ENCODE results near the gene TCHHL1. TPM values are rescaled to one million over a fixed set of nuclear protein-coding genes. Genes with fewer than 3 reads are reported as not detected.

The TCHHL1 gene
- total and polyA plus RNA-seq, 9 of the 15 experiments (the other 6 are each of a cell fraction or from before 2014, with no cell fraction given), result not detected

GRCh38 chr1:152047730-152048415, 41.0 kb downstream of the TCHHL1 start (continued):
- no peak for TF ChIP-seq KAT8 (IDR thresholded peaks at IDR 0.05; ENCODE audit: low read depth)
- TF ChIP-seq CCNT2 (IDR thresholded peaks at IDR 0.05; ENCODE audit: borderline replicate concordance, extremely low read depth, insufficient read length, low read depth, low read length), result peak; percentile 75
- peak; percentile 23; the same call in 1 of the 2 replicates for TF ChIP-seq RB1 (IDR thresholded peaks at IDR 0.05; ENCODE audit: low read depth)
- no peak for TF ChIP-seq ZHX1 (conservative IDR thresholded peaks at IDR 0.05; ENCODE audit: low read length)
- TF ChIP-seq ZNF436 (CRISPR knock-in tag; IDR thresholded peaks at IDR 0.05), result no peak
- peak; percentile 76; the same call in 1 of the 2 replicates for TF ChIP-seq LCOR (CRISPR knock-in tag; IDR thresholded peaks at IDR 0.05)
- TF ChIP-seq CTCF (IDR thresholded peaks at IDR 0.05 in 2 of 3, conservative IDR thresholded peaks at IDR 0.05 in 1 of 3; ENCODE audit: insufficient read depth in 2 of 3, low read depth in 1 of 3, low read length in 3 of 3), result peak; percentile 73 to 88 (median 76)
- no peak; the same call in 1 of the 2 replicates for TF ChIP-seq HDAC2 (IDR thresholded peaks at IDR 0.05)
- TF ChIP-seq NR2C2 (CRISPR knock-in tag; IDR thresholded peaks at IDR 0.05), result no peak
- peak; percentile 63 for TF ChIP-seq NR2C2 (tag; IDR thresholded peaks at IDR 0.05)
- TF ChIP-seq POLR2H (tag; IDR thresholded peaks at IDR 0.05; ENCODE audit: low read depth), result peak; percentile 89
- TF ChIP-seq ZNF41 (CRISPR knock-in tag; conservative IDR thresholded peaks at IDR 0.05), result no peak
- TF ChIP-seq JUND (IDR thresholded peaks at IDR 0.05; ENCODE audit: borderline replicate concordance, low read depth, low read length), result peak; percentile 99
- peak; percentile 99 for TF ChIP-seq JUND (tag; IDR thresholded peaks at IDR 0.05; ENCODE audit: borderline replicate concordance, low read depth, low read length)
- TF ChIP-seq KDM1A (IDR thresholded peaks at IDR 0.05), result no peak; a peak in 1 of 4 replicates
- TF ChIP-seq RREB1 (CRISPR knock-in tag; IDR thresholded peaks at IDR 0.05), result 0 out of 2 replicates have a peak, but pooled peaks have one; percentile 30
- peak; percentile 91 for TF ChIP-seq POLR2A (conservative IDR thresholded peaks at IDR 0.05)
- TF ChIP-seq PHTF2 (CRISPR knock-in tag; IDR thresholded peaks at IDR 0.05), result no peak
- TF ChIP-seq ZNF217 (CRISPR knock-in tag; IDR thresholded peaks at IDR 0.05), result no peak
